HG03108 (cell line): ENCODE data around the gene MBOAT1.

Source experiments
- ATAC-seq: cut with Tn5 transposase; IDR thresholded peaks from one replicate; pipeline ENCODE4 v1.9.1; 2021; ENCODE audit warnings: moderate library complexity; ENCODE audit not compliant: unreplicated experiment

MBOAT1 gene

GRCh38 chr6:20056350-20056992 is 155.8 kb downstream of the MBOAT1 start:
- no peak for ATAC-seq

GRCh38 chr6:20055916-20056315 is 156.4 kb downstream of the MBOAT1 start:
- ATAC-seq = no peak
